HEK293 (cell line): Measurements from ENCODE around the gene FXYD2.

Experiments used
- CTCF ChIA-PET: fragments of 350-600 bp; formaldehyde crosslinking; extraction: SDS; loops from one replicate; lab custom pipeline; 2021; ENCODE audit warnings: antibody characterized with exemption; lab: Yijun Ruan, JAX
- POLR2A ChIA-PET: fragments of 300-600 bp; formaldehyde crosslinking; extraction: SDS; loops from one replicate; lab custom pipeline; 2020; ENCODE audit warnings: antibody characterized with exemption, inconsistent platforms; lab: Yijun Ruan, JAX
- H3K27ac ChIP-seq: fragments of 200-500 bp; sonication (Bioruptor generic); 2 replicates; pipeline ENCODE4 v1.5.1; 2014; ENCODE audit warnings: low read depth, low read length, control low read depth, inconsistent platforms; ENCODE audit errors: extremely low read depth
- H3K36me3 ChIP-seq, 2 experiments: fragments of 200-500 bp in 1 of 2; sonication (Bioruptor generic) in 1 of 2; 1 replicate in 1 of 2; 2 replicates in 1 of 2; pipeline ENCODE4 v1.5.1; 2014 to 2017; ENCODE audit warnings: inconsistent platforms in 2 of 2, low read length in 2 of 2; ENCODE audit not compliant: control insufficient read depth in 2 of 2, insufficient read depth in 1 of 2
- H3K4me1 ChIP-seq: fragments of 200-500 bp; sonication (Bioruptor generic); 2 replicates; pipeline ENCODE4 v1.5.1; 2014; ENCODE audit warnings: mild to moderate bottlenecking, low read length, inconsistent platforms; ENCODE audit not compliant: control insufficient read depth, insufficient read depth
- H3K4me3 ChIP-seq: 2 replicates; pipeline ENCODE4 v1.5.1; 2011; ENCODE audit warnings: low read depth, mild to moderate bottlenecking, control low read depth, low read length, moderate library complexity
- H3K9me3 ChIP-seq: fragments of 200-500 bp; sonication (Bioruptor generic); 2 replicates; pipeline ENCODE4 v1.5.1; 2014; ENCODE audit warnings: low read depth, low read length, inconsistent platforms; ENCODE audit not compliant: control insufficient read depth, insufficient read depth
- PRDM4 ChIP-seq: fragments of 450-650 bp; formaldehyde crosslinking; IDR thresholded peaks from 2 replicates; pipeline ENCODE4 v1.5.1; 2017; ENCODE audit warnings: missing biosample characterization, missing genetic modification characterization
- REPIN1 ChIP-seq: fragments of 450-650 bp; formaldehyde crosslinking; IDR thresholded peaks from 2 replicates; pipeline ENCODE4 v1.5.1; 2017; ENCODE audit warnings: missing biosample characterization, missing genetic modification characterization, low read depth
- SCRT1 ChIP-seq: fragments of 450-650 bp; formaldehyde crosslinking; IDR thresholded peaks from 2 replicates; pipeline ENCODE4 v1.5.1; 2016; ENCODE audit warnings: missing biosample characterization, missing genetic modification characterization, borderline replicate concordance
- ZNF121 ChIP-seq: fragments of 450-650 bp; formaldehyde crosslinking; IDR thresholded peaks from 2 replicates; pipeline ENCODE4 v1.5.1; 2016; ENCODE audit warnings: missing biosample characterization, missing genetic modification characterization
- ZNF157 ChIP-seq: fragments of 450-650 bp; formaldehyde crosslinking; IDR thresholded peaks from 2 replicates; pipeline ENCODE4 v1.5.1; 2016; ENCODE audit warnings: missing biosample characterization, missing genetic modification characterization
- ZNF184 ChIP-seq: fragments of 450-650 bp; IDR thresholded peaks from 2 replicates; pipeline ENCODE4 v1.5.1; 2018; ENCODE audit warnings: missing biosample characterization, mild to moderate bottlenecking, missing genetic modification characterization
- ZNF211 ChIP-seq: fragments of 450-650 bp; formaldehyde crosslinking; IDR thresholded peaks from 2 replicates; pipeline ENCODE4 v1.5.1; 2016; ENCODE audit warnings: low read depth, missing biosample characterization, missing genetic modification characterization
- ZNF266 ChIP-seq: fragments of 450-650 bp; formaldehyde crosslinking; IDR thresholded peaks from 2 replicates; pipeline ENCODE4 v1.5.1; 2016; ENCODE audit warnings: missing biosample characterization, missing genetic modification characterization, low read depth
- ZNF280C ChIP-seq: fragments of 450-650 bp; formaldehyde crosslinking; IDR thresholded peaks from 2 replicates; pipeline ENCODE4 v1.5.1; 2016; ENCODE audit warnings: missing biosample characterization, missing genetic modification characterization
- ZNF398 ChIP-seq: fragments of 450-650 bp; formaldehyde crosslinking; IDR thresholded peaks from 2 replicates; pipeline ENCODE4 v1.5.1; 2017; ENCODE audit warnings: missing biosample characterization, missing genetic modification characterization
- ZNF514 ChIP-seq: fragments of 450-650 bp; formaldehyde crosslinking; IDR thresholded peaks from 2 replicates; pipeline ENCODE4 v1.5.1; 2016; ENCODE audit warnings: missing biosample characterization, missing genetic modification characterization
- ZNF561 ChIP-seq: fragments of 450-650 bp; IDR thresholded peaks from 2 replicates; pipeline ENCODE4 v1.5.1; 2018; ENCODE audit warnings: missing biosample characterization, missing genetic modification characterization, borderline replicate concordance
- ZNF610 ChIP-seq: fragments of 450-650 bp; formaldehyde crosslinking; IDR thresholded peaks from 2 replicates; pipeline ENCODE4 v1.5.1; 2016; ENCODE audit warnings: missing biosample characterization, missing genetic modification characterization, borderline replicate concordance
- ZNF654 ChIP-seq: fragments of 450-650 bp; formaldehyde crosslinking; IDR thresholded peaks from 2 replicates; pipeline ENCODE4 v1.5.1; 2016; ENCODE audit warnings: low read depth, missing biosample characterization, missing genetic modification characterization
- ZXDB ChIP-seq: fragments of 450-650 bp; formaldehyde crosslinking; IDR thresholded peaks from 2 replicates; pipeline ENCODE4 v1.5.1; 2016; ENCODE audit warnings: missing biosample characterization, missing genetic modification characterization
- TF ChIP-seq, protein P1 (sequence below): fragments of 450-650 bp; formaldehyde crosslinking; IDR thresholded peaks from 2 replicates; pipeline ENCODE4 v1.5.1; 2016; ENCODE audit warnings: missing biosample characterization, missing genetic modification characterization
- TF ChIP-seq, protein P2 (sequence below): fragments of 450-650 bp; formaldehyde crosslinking; IDR thresholded peaks from 2 replicates; pipeline ENCODE4 v1.5.1; 2016; ENCODE audit warnings: missing biosample characterization, missing genetic modification characterization
- TF ChIP-seq, protein P3 (sequence below): sonication (generic); formaldehyde crosslinking; IDR thresholded peaks from 2 replicates; pipeline ENCODE4 v1.8.1; 2022; ENCODE audit warnings: mild to moderate bottlenecking, moderate library complexity, missing genetic modification reagents

Gene FXYD2

DNA sequence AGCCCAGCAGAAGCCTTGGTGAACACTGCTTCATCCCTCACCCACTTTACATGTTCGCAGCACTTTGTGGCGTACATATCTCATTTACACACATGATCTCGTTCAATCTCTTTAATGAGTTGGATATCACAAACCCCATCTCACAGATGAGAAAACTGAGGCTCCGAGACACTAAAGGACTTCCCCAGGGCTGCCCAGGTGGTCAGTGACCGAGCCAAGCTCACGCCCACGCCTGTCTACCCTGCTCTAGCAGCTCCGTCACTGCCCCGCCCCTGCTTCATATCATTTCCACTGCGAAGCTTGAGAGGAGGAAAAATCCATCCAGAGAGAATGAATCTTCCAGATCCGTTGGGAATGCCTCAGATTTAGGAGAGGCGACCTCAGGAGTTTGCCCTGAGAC, 15.8 kb downstream of the FXYD2 start:
- no peak for TF ChIP-seq ZNF398 (tag by site-specific recombination)
- TF ChIP-seq ZNF157 (tag by site-specific recombination) = no peak
- TF ChIP-seq, protein P1, sequence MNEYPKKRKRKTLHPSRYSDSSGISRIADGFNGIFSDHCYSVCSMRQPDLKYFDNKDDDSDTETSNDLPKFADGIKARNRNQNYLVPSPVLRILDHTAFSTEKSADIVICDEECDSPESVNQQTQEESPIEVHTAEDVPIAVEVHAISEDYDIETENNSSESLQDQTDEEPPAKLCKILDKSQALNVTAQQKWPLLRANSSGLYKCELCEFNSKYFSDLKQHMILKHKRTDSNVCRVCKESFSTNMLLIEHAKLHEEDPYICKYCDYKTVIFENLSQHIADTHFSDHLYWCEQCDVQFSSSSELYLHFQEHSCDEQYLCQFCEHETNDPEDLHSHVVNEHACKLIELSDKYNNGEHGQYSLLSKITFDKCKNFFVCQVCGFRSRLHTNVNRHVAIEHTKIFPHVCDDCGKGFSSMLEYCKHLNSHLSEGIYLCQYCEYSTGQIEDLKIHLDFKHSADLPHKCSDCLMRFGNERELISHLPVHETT (tag by site-specific recombination) = no peak
- TF ChIP-seq ZNF610 (tag by site-specific recombination) = no peak
- TF ChIP-seq ZXDB (tag by site-specific recombination) = no peak
- ChIA-PET POLR2A (no interaction called here), CTCF (interaction anchor here (0.6 to 6.3 kb wide), 37 partner anchors 9 to 761 kb away, joined by 3 to 131 read pairs (median 4); partner anchors contain the start of genes DSCAML1 and FXYD2)
- Histone ChIP-seq H3K9me3 (no peaks in the 10 kb centered on the region), H3K27ac (no peak overlapping the region), H3K36me3 (no peaks in the 10 kb centered on the region), H3K4me1 (no peaks in the 10 kb centered on the region), H3K4me3 (no peak overlapping the region)

- no peaks in the 10 kb centered on the region for H3K36me3 ChIP-seq
- H3K27ac ChIP-seq = no peak overlapping the region
- CTCF ChIA-PET = interaction anchor here (0.5 to 6.3 kb wide), 47 partner anchors 9 to 576 kb away, joined by 3 to 131 read pairs (median 4); partner anchors contain the start of genes DSCAML1, FXYD2, PCSK7 and RNF214
- H3K4me3 ChIP-seq = no peak overlapping the region
- H3K4me1 ChIP-seq = no peaks in the 10 kb centered on the region
- TF ChIP-seq ZNF280C (tag by site-specific recombination) (no peak), ZNF654 (tag by site-specific recombination) (peak; percentile 78)
- TF ChIP-seq, protein P2, sequence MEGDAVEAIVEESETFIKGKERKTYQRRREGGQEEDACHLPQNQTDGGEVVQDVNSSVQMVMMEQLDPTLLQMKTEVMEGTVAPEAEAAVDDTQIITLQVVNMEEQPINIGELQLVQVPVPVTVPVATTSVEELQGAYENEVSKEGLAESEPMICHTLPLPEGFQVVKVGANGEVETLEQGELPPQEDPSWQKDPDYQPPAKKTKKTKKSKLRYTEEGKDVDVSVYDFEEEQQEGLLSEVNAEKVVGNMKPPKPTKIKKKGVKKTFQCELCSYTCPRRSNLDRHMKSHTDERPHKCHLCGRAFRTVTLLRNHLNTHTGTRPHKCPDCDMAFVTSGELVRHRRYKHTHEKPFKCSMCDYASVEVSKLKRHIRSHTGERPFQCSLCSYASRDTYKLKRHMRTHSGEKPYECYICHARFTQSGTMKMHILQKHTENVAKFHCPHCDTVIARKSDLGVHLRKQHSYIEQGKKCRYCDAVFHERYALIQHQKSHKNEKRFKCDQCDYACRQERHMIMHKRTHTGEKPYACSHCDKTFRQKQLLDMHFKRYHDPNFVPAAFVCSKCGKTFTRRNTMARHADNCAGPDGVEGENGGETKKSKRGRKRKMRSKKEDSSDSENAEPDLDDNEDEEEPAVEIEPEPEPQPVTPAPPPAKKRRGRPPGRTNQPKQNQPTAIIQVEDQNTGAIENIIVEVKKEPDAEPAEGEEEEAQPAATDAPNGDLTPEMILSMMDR (tag by site-specific recombination) = peak; percentile 48; the same call in 1 of the 2 replicates
- TF ChIP-seq, all 188 proteins: peak for 2
- H3K9me3 ChIP-seq = no peaks in the 10 kb centered on the region
- POLR2A ChIA-PET = interaction anchor here (1.4 kb wide), 1 partner anchor 9 kb away, joined by 4 read pairs; no protein-coding TSS in a partner anchor
Measured at GRCh38 chr11:117807482-117808327, 16.8 kb downstream of the FXYD2 start.

- Histone ChIP-seq H3K36me3 (no peaks in the 10 kb centered on the region), H3K4me1 (no peaks in the 10 kb centered on the region), H3K4me3 (no peak overlapping the region), H3K9me3 (no peaks in the 10 kb centered on the region), H3K27ac (no peak overlapping the region)
- ChIA-PET POLR2A (interaction anchor here (0.5 to 1.4 kb wide), 2 partner anchors 10 to 13 kb away, joined by 3 to 4 read pairs; no protein-coding TSS in a partner anchor), CTCF (interaction anchor here (0.6 to 6.3 kb wide), 26 partner anchors 8 to 881 kb away, joined by 3 to 131 read pairs (median 5); partner anchors contain the start of gene DSCAML1)
- TF ChIP-seq ZNF121 (tag by site-specific recombination) (no peak), PRDM4 (no peak), ZNF184 (tag by site-specific recombination) (no peak), ZNF514 (tag by site-specific recombination) (no peak), ZNF561 (tag by site-specific recombination) (no peak), SCRT1 (tag by site-specific recombination) (no peak), ZNF211 (no peak), REPIN1 (tag by site-specific recombination) (no peak), ZNF266 (tag by site-specific recombination) (no peak)
- TF ChIP-seq, protein P3, sequence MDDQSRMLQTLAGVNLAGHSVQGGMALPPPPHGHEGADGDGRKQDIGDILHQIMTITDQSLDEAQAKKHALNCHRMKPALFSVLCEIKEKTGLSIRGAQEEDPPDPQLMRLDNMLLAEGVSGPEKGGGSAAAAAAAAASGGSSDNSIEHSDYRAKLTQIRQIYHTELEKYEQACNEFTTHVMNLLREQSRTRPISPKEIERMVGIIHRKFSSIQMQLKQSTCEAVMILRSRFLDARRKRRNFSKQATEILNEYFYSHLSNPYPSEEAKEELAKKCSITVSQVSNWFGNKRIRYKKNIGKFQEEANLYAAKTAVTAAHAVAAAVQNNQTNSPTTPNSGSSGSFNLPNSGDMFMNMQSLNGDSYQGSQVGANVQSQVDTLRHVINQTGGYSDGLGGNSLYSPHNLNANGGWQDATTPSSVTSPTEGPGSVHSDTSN = no peak
Measured at GRCh38 chr11:117806846-117807245, 17.7 kb downstream of the FXYD2 start.
